Colonic mucosa (tissue), 4 donors: Measurements from ENCODE around the gene DHRSX. TPM values are rescaled to one million over a fixed set of nuclear protein-coding genes. Genes with fewer than 3 reads are reported as not detected.

ENCODE experiments used
- DNase-seq: peaks from one replicate; pipeline ENCODE4 v3.0.0-alpha.2; 2020
- H3K27ac ChIP-seq: fragments of 200-600 bp; one replicate; pipeline ENCODE4 v1.8.0; 2021
- H3K27me3 ChIP-seq: fragments of 200-600 bp; one replicate; pipeline ENCODE4 v1.8.0; 2021
- H3K36me3 ChIP-seq: fragments of 200-600 bp; one replicate; pipeline ENCODE4 v1.8.0; 2021
- H3K4me1 ChIP-seq: fragments of 200-600 bp; one replicate; pipeline ENCODE4 v1.8.0; 2021; ENCODE audit warnings: mild to moderate bottlenecking
- H3K4me3 ChIP-seq: fragments of 200-600 bp; one replicate; pipeline ENCODE4 v1.8.0; 2021
- H3K9ac ChIP-seq, 2 donors: one replicate each; pipeline ENCODE4 v1.7.0; 2013; ENCODE audit warnings: control low read depth in 2 of 2, low read depth in 2 of 2, low read length in 2 of 2
- H3K9me3 ChIP-seq: fragments of 200-600 bp; one replicate; pipeline ENCODE4 v1.8.0; 2021
- intact Hi-C: fragments of 100-400 bp; cut with DNase I; formaldehyde crosslinking; loops from one replicate; pipeline ENCODE4 v1.14.1; 2022
- total RNA-seq, 2 donors: library from RNA; stranded (reverse); fragmentation: NEBNext Ultra II Directional in 1 of 2; extraction: Animal tissue kit (Norgen Biotek cat#: 25700) in 1 of 2; gene quantifications; one replicate each; pipeline ENCODE4 v1.2.1, GENCODE V29; 2021
- TF ChIP-seq, protein P1 (sequence below): fragments of 200-600 bp; IDR thresholded peaks from one replicate; pipeline ENCODE4 v1.8.0; 2022; ENCODE audit warnings: antibody characterized with exemption, mild to moderate bottlenecking
- donor health status: healthy.
- donor health status: DM: no; HTN: no; CAD: no.
- donor health status: DM: no; HTN: no; CAD: no.

The DHRSX gene
- total RNA-seq, 2 donors from 2014 or later: 28.6 to 43.3 TPM

DNA sequence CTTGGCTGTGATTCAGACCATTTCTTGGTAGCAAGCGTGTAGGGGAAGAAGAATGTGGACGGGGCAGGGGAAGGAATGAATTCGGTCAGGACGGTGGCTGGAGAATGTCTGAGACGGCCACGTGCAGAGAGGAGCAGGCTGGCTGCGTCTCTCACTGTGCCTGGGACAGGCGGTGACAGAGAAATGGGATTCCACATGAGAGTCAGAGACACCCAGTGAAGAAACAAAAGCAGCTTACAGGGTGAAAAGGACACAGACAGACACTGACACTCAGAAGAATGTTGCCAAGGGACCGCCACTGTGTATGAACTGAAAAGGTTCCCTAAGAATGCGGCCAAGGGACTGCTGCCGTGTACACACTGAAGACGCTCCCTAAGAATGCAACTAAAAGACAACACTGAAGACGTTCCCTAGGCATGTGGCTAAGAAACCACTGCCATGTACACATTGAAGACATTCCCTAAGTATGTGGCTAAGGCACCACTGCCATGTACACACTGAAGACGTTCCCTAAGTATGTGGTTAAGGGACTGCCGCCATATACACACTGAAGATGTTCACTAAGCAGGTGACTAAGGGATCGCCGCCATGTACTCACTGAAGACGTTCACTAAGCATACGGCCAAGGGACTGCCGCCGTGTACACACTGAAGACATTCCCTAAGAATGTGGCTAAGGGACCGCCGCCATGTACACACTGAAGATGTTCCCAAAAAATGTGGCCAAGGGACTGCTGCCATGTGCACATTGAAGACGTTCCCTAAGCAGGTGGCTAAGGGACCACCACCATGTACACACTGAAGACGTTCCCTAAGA is 49.1 kb downstream of the DHRSX start:
- no peak for DNase-seq

GRCh38 chrX:2450681-2451080 is 50.1 kb downstream of the DHRSX start:
- TF ChIP-seq, protein P1, sequence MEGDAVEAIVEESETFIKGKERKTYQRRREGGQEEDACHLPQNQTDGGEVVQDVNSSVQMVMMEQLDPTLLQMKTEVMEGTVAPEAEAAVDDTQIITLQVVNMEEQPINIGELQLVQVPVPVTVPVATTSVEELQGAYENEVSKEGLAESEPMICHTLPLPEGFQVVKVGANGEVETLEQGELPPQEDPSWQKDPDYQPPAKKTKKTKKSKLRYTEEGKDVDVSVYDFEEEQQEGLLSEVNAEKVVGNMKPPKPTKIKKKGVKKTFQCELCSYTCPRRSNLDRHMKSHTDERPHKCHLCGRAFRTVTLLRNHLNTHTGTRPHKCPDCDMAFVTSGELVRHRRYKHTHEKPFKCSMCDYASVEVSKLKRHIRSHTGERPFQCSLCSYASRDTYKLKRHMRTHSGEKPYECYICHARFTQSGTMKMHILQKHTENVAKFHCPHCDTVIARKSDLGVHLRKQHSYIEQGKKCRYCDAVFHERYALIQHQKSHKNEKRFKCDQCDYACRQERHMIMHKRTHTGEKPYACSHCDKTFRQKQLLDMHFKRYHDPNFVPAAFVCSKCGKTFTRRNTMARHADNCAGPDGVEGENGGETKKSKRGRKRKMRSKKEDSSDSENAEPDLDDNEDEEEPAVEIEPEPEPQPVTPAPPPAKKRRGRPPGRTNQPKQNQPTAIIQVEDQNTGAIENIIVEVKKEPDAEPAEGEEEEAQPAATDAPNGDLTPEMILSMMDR: no peak
- no peaks in the 10 kb centered on the region for H3K9me3 ChIP-seq
- H3K27ac ChIP-seq: no peak overlapping the region
- DNase-seq: no peak
- H3K9ac ChIP-seq: no peak overlapping the region
- intact Hi-C loops: no loop called here
- no peak overlapping the region for H3K4me3 ChIP-seq
- no peaks in the 10 kb centered on the region for H3K27me3 ChIP-seq
- no peaks in the 10 kb centered on the region for H3K36me3 ChIP-seq
- H3K4me1 ChIP-seq: no peaks in the 10 kb centered on the region

More for the DNA sequence above, 49.1 kb downstream of the DHRSX start:
- TF ChIP-seq, protein P1: no peak
- Histone ChIP-seq H3K4me3 (no peak overlapping the region), H3K4me1 (no peaks in the 10 kb centered on the region), H3K9me3 (no peaks in the 10 kb centered on the region), H3K9ac (no peak overlapping the region), H3K36me3 (no peaks in the 10 kb centered on the region), H3K27me3 (no peaks in the 10 kb centered on the region), H3K27ac (no peak overlapping the region)
- intact Hi-C loops: no loop called here

DNA sequence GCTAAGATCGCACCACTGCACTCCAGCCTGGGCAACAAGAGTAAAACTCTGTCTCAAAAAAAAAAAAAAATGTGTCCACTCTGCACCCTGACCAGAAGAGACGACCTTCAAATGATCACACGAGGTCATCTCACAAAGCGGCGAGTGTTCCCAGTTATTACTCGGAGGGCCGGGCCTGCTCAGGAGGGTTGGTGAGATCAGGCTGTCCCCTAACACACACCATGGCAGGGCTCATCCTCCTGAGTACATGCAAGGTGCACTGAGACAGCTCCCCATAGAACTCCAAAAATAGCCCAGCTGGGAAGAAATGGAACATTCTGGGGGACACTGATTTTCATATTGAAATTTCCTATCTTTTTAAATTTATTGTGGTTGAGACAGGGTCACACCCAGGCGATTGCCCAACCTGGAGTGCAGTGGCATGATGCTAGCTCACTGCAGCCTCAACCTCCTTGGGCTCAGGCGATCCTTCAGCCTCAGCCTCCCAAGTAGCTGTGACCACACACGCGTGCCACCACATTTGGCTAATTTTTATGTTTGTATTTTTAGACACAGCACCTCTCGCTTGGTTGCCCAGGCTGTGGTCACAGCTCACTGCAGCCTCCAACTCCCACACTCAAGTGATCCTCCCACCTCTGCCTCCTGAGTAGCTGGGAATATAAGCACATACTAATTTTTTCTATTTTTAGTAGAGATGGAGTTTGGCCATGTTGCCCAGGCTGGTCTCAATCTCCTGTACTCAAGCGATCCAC is 51.5 kb downstream of the DHRSX start:
- no peaks in the 10 kb centered on the region for H3K27me3 ChIP-seq
- no peak for DNase-seq

GRCh38 chrX:2447484-2447883 is 53.3 kb downstream of the DHRSX start:
- H3K9me3 ChIP-seq: no peaks in the 10 kb centered on the region
- H3K27me3 ChIP-seq: no peaks in the 10 kb centered on the region
- intact Hi-C loops: no loop called here
- no peak overlapping the region for H3K4me3 ChIP-seq
- H3K27ac ChIP-seq: no peak overlapping the region
- DNase-seq: no peak
- no peaks in the 10 kb centered on the region for H3K4me1 ChIP-seq
- TF ChIP-seq, protein P1: no peak
- no peaks in the 10 kb centered on the region for H3K36me3 ChIP-seq
- no peak overlapping the region for H3K9ac ChIP-seq

More for the DNA sequence above, 51.5 kb downstream of the DHRSX start:
- Histone ChIP-seq H3K36me3 (no peaks in the 10 kb centered on the region), H3K9ac (no peak overlapping the region), H3K27ac (no peak overlapping the region), H3K4me1 (no peaks in the 10 kb centered on the region), H3K4me3 (no peak overlapping the region), H3K9me3 (no peaks in the 10 kb centered on the region)
- intact Hi-C loops: no loop called here
- TF ChIP-seq, protein P1: no peak

GRCh38 chrX:2446815-2447214 is 54.0 kb downstream of the DHRSX start:
- no peak for DNase-seq

More at GRCh38 chrX:2446815-2447214, 54.0 kb downstream of the DHRSX start:
- Histone ChIP-seq H3K9me3 (no peaks in the 10 kb centered on the region), H3K27me3 (no peaks in the 10 kb centered on the region), H3K4me3 (no peak overlapping the region), H3K9ac (no peak overlapping the region), H3K4me1 (no peaks in the 10 kb centered on the region), H3K27ac (no peak overlapping the region), H3K36me3 (no peaks in the 10 kb centered on the region)
- TF ChIP-seq, protein P1: no peak
- intact Hi-C loops: no loop called here
